HG03575 (cell line): Measurements from ENCODE around the gene CFAP107.
"Not testable (repeated sequence)": the region's sequence is repeated elsewhere in the genome, so short reads cannot be mapped to it uniquely, and the experiment has no call there.

ENCODE experiments used
- ATAC-seq: cut with Tn5 transposase; IDR thresholded peaks from one replicate; pipeline ENCODE4 v1.9.1; 2021; ENCODE audit not compliant: unreplicated experiment, insufficient number of reproducible peaks, low FRiP score; ENCODE audit errors: extremely low read depth

The CFAP107 gene, protein sequence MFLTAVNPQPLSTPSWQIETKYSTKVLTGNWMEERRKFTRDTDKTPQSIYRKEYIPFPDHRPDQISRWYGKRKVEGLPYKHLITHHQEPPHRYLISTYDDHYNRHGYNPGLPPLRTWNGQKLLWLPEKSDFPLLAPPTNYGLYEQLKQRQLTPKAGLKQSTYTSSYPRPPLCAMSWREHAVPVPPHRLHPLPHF

DNA sequence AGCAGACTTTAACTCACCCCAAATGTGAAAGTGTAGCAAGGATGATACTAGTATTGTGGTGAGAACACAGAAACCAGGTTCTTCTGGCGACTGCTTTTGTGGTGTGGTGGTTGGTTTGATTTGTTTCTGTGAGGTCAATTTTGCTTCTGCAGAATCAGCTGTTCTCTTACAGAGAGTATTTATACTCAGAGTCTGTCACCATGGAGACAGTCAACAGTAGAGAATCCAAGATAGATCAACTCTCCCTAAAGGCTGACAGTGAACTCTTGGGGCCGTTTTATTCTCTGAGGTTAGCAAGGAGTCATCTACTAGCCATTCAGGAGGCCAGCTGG, at the start of gene CFAP107:
Gene CFAP107 (plus strand): TSS at position 209 of the 332 bp plus-strand sequence. CDS start 231 bp downstream, outside the sequence.
- no peak for ATAC-seq

DNA sequence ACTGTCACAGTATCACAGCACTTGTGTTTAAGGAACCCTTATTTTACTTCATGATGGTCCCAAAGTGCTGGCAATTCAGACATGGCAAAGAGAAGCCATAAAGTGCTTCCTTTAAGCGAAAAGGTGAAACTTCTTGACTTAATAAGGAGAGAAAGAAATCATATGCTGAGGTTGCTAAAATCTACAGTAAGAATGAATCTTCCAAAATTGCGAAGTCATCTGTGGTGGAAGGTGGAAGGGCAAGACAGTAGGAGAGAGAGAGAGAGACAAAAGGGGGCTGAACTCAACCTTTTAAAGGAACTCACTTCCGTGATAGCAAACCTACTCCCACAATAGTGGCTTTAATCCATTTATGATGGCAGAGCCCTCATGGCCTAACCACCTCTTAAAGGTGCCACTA, 49.3 kb upstream of the CFAP107 start:
- ATAC-seq = no peak

DNA sequence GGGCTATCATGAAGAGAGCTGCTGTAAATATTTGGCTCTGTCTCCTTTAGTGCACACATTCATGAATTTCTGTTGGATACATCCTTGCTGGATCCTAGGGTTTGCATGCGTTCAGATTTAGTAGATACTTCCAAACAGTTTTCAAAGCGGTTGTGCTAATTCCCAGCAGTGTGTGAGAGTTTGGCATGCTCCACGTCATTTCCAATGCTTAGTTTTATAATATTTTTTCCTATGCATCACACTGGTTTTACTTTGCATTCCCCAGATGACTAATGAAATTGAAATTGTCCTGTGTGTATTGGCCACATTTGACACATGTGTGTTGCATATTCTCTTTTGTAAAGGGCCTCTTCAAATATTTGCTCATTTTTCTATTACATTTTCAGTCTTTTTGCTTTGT, 48.6 kb upstream of the CFAP107 start:
- no peak for ATAC-seq

DNA sequence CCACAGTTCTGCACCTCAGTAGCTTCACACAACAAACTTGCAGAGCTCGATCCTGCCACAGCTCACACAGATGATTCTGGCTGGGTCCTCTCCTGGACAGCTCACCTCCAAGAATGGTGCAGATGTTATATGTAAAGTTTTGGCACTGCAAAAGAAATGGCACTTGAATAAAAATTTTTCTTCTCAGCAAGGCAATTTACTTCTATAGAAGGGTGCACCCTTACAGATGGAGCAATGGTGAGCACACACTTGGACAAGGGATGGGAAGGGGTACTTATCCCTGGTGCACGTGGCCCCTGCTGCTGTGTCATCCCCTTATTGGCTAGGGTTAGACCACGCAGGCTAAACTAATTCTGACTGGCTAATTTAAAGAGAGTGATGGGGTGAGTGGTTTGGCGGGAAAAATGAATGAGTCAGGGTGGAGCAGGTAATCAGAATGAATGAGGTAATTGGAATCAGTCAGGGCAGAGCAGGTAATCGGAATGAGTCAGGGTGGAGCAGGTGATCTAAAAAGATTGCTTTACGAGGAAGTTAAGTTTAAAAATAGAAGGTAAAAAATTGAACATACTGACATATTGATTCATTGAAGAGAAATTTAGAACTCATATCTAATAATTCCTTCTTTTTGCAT, 42.1 kb upstream of the CFAP107 start:
- ATAC-seq = no peak

DNA sequence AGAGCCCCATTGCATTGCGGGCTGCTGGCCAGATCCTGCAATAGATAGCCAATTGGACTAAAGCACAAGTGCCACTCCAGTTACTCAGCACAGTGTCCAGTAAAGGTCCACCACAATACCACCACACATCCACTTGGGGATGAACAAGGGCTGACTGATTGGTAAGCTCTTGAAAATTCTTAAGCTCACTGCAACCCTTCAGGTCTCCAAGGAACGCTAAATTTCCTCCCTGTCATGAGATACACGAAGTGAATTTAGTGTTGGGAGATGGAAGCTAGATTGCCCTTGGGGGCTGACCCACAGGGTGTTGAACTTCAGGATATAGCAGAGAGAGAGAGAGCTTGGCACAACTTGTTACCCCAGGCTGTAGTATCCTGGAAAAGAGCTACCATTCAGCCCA, 39.9 kb upstream of the CFAP107 start:
- ATAC-seq = no peak

DNA sequence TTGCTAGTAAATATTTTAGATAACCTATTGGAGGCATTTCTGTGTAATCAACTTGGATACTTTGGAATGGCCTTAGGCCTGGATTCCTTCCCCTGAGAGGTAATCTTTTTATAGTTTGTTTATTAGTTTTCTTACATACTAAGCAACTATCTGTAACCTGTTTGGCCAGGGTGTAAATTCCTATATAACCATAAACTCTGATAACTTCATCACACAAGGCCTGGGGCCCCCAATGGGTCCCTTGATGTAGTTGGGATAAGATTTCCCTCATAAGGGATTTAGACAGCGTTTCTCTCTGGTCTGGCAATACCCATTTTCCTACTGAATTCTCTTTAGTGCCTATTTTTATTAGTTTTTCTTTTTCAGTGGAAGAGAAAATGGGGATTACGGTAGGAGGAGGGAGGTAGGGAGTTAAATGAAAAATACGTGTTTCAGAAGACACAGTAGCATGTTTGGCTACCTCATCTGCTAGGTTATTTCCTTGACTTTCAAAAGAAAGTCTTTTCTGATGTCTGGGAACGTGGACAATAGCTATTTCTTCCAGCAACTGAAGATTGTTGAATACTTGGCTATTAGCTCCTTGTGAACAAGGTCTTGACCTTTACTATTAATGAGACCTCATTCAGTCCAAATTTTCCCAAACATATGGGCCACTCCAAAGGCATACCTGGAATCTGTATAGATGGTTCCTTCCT, 37.5 kb upstream of the CFAP107 start:
- ATAC-seq = no peak

DNA sequence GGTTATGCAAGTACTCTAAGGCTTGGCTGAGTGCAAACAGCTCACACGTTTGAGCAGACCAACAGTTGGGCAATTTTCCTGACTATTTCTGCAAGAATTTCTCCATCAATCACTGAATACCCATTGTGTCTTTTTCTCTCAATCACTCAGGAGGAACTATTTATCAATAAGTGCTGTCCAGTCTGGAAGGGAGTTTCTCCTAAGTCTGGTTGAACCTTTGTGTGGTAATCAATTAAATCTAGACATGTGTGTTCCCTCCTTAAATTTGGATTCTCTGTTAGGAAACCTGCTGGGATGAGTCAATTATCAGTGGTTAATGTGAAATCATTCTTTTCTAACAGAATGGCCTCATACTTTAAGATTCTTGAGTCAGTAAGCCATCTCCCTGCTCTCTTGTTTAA, 36.9 kb upstream of the CFAP107 start:
- no peak for ATAC-seq

DNA sequence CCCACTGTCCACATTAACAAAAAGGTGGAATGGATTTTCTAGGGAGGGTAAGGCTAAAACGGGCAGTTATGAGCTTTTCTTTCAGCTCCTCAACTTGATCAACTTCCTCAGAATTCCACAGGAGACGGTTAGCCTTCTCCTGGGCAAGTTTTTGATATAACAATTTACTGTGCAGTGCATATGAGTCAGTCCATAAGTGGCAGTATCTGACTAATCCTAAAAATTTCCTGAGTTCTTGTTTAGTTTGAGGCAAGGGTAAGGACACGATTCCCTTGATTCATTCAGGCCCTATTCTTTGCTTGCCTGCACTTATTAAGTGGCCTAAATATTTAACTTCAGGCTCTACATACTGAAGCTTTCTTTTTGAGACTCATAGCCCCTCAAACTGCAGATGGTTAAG, 36.3 kb upstream of the CFAP107 start:
- no peak for ATAC-seq

DNA sequence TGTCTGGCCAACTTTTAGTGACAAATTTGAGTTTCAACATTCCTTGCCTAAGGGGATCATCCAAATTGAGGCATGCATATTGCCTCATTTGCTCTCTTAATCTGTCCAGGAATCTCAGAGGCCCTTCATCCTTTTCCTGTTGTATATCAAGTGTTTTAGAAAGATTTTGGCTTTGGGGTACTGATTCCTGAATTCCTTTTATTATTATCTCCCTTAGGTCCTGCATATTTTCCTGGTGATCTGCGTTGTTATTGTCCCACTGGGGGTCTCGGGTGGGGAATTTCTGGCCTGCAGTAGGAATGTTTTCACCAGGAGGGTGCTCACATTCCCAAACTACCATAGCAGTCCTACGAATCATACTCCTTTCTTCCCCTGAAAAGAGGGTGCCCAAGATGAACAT, 34.5 kb upstream of the CFAP107 start:
- ATAC-seq = no peak

DNA sequence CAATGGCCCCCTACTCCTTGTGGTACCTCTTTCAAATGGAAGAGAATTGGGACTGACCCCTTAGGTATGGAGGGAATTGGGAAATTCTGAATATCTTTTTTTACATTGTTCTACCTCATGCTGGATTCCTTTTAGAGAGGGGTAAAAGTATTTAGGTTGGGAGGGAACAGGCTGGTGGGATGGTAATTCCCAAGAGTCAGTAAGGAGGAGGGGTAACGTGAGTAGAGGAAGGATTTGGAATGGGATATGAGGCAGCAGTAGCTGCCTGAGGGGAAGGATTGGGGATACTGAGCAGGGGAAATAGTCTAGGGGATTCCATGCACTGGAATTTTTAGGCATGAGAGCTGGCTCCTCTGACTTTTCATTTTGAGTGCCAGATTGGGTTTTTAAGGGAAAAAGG, 33.9 kb upstream of the CFAP107 start:
- ATAC-seq = no peak

DNA sequence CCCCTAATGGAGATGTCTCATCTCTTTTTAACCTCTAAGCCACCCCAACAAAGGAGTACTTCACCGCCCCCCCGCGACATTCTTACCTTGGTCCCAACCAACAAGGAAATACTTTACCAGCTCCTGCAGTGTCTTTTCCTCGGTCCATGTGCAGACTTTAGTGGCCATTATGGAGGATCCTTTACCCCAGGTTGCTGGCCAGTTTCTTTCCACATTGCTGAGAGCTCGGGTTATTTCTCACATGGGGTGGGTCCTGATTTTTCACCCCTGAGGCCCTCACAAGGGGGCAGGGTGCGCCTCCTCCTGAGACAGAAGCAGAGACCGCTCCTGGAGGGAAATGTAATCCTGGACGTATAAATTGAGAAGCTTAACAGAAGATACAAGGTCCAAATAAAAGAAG, 33.1 kb upstream of the CFAP107 start:
- no peak for ATAC-seq

DNA sequence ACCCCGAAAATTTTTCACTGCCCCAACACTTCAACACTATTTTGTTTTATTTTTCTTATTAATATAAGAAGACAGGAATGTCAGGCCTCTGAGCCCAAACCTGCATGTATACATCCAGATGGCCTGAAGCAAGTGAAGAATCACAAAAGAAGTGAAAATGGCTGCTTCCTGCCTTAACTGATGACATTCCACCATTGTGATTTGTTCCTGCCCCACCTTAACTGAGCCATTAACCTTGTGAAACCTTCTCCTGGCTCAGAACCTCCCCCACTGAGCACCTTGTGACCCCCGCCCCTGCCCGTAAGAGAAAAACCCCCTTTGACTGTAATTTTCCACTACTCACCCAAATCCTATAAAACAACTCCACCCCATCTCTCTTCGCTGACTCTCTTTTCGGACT, 32.3 kb upstream of the CFAP107 start:
- not testable (repeated sequence) for ATAC-seq

DNA sequence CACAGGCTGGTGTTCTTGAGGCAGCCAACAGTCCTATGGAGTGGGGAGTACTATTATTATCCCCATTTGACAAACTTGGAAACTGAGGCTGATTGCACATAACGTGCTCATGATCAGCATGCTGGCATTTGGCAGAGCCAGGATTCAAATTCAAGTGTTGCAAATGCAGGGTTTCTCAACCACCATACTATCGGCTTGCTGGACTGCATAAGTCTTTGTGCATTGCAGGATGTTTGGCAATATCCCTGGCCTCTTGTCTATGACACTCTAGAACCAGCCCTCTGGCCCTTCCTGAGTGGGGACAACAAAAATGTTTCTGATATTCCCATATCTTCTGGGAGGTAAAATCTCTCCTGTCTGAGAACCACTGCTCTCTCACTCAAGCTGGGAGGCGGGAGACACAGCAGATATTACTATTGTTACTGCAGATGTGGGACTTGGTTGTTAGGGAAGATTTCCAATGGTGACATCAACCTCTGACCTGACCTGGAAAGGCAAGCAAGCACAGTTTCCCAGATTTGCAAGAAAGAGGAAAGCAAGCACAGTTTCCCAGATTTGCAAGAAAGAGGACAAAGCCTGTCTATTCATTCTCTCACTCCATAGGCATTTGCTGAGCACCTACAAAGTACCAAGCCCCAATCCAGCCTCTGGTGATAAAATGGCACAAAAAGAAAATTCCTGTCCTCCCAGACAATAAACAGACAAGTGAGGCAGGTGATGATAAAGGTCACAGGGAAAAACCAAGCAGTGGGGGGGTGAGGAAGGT, 31.1 kb upstream of the CFAP107 start:
- ATAC-seq = no peak

DNA sequence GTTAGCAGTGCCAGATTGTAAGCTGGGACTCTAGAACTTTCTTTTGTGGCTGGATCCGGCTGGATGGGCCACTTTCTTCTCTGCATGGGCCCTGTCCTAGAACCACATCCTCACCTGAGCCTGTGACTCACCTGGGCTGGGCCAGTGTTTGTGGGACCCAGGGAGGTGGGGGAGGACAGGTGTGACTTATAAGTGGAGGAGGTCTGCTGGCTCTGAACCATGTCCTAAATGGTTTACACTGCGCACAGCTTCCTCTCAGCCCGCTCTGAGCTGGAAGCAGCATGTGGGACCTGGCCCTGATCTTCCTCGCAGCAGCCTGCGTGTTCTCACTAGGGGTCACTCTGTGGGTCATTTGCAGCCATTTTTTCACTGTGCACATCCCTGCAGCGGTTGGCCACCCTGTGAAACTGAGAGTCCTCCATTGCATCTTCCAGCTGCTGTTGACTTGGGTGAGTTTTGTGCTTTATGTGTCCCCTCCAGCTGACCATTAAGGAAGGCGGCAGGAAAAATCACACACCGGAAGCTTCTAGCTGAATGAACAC, 30.0 kb upstream of the CFAP107 start, which contains the start of gene AADACL3:
Gene AADACL3 (plus strand): TSS at position 215 of the 542 bp plus-strand sequence. CDS start 67 bp downstream, at position 282.
- ATAC-seq = no peak

DNA sequence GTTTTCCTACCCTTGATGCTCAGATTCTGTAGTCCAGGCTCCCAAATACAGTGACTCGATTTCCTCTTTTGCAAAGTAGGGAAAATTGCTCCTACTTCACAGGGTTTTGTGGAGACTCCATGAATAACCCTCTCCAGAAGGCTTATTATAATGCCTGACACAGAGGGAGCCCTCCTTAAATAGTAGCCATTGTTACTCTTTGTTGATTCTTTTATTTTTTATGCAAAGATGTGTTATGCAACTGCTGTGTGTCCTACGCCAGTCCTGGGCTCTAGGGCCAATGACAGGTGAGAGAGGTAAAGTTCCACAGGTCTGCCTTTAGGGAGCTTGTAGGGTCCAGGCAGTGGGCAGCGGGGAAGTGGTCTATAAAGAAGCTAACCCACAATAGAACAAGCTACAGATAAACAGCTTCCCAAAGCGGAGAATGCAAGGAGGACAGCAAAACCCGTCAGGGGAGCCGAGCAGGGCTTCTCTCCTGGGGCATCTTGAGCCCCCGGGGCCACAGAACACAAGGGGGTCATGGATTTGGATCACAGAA, 28.6 kb upstream of the CFAP107 start:
- ATAC-seq = no peak

DNA sequence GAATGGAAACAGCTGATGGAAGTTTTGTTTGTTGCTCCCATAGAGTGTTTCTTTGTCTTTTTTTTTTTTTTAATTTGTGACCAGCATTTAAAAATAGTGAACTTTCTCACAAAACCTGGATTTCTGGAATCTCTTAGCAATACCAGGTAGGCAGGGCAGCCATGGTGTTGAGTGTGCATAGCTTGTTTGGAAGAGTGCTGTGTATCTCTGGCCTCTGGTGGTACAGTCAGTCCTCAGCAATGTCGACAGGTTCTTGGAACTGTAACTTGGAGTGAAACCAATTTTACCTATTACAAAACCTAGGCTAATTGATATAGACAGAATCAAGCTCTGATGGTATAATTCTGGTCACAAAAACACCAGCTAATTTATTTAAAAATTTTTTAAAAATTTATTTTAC, 23.4 kb upstream of the CFAP107 start:
- no peak for ATAC-seq

DNA sequence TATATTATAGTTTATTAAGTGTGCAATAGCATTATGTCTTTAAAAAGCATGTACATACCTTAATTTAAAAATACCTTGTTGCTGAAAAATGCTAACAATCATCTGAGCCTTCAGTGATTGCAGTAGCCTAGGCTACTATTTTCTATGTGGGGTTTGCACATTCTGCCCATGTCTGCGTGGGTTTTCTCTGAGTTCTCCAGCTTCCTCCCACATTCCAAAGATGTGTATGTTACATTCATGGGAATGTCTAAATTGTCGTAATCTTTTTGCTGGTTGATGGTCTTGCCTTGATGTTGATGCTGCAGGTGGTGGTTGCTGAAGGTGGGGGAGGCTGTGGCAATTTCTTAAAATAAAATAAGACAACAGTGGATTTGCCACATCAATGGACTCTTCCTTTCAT, 17.6 kb upstream of the CFAP107 start:
- ATAC-seq = no peak

DNA sequence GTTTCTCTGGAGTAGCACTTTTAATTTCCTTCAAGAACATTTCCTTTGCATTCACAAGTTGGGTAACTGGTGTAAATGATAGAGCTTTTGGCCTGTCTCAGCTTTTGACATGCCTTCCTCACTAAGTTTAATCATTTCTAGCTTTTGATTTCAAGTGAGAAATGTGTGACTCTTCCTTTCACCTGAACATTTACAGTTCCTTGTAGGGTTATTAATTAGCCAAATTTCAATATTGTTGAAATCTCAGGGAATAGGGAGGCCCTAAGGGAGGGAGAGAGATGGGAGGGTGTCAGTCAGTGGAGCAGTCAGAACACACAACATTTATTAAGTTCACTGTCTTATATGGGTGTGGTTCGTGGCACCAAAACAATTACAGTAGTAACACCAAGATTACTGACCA, 15.8 kb upstream of the CFAP107 start:
- no peak for ATAC-seq

DNA sequence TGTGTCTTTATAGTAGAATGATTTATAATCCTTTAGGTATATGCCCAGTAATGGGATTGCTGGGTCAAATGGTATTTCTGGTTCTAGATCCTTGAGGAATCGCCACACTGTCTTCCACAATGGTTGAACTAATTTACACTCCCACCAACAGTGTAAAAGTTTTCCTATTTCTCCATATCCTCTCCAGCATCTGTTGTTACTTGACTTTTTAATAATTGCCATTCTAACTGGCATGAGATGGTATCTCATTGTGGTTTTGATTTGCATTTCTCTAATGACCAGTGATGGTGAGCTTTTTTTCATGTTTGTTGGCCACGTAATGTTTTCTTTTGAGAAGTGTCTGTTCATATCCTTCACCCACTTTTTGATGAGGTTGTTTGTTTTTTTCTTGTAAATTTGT, 14.9 kb upstream of the CFAP107 start:
- ATAC-seq = not testable (repeated sequence)
